Dermis microvascular lymphatic vessel endothelial cell (primary cell): Measurements from ENCODE around the gene KCNN3. TPM values are rescaled to one million over a fixed set of nuclear protein-coding genes. Genes with fewer than 3 reads are reported as not detected.

Experiments used
- DNase-seq, 2 donors: peaks; one replicate each; pipeline versions ENCODE4 v3.0.0 to v3.0.0-alpha.2; 2010; ENCODE audit warnings: low read depth in 2 of 2
- total RNA-seq: library from RNA; depleted of rRNA; stranded (reverse); fragments of >200 nt; gene quantifications from 2 replicates; pipeline ENCODE4 v1.2.1, GENCODE V29; 2014

Gene KCNN3
- total RNA-seq, 1 donor from 2014 or later = 1.0 TPM

DNA sequence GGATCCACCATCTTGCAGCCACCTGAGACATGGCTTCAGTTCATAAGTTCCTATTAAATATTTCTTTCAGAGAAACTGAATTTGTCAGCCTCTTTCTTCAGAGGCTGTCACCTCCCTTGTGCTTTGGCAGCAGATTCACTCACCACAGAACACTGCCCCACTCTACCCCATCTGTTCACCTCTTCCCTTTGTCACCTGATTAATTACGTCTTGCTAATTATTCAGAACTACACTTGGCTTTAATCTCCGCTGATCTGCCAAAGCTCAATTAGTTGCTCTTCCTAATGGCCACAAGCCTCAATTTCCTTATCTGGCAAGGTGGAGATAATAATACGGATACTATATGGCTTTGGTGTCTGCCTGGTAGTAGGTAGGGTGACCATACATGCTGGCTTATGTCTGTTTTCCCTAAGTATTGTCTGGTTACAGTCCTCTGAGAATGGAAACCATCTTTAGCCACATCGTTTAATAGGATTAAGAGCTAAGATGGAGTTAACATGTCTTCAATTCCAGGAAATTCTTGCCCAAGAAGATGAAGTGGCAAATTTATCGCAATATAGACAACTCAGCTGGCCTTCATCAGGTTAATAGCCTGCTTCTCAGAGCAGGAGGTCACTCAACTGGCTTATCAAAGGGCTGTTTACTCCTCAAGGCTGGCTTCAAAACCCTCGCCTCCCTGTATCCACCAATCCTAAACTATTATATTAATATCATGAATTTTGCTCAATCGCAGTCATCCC, 203.9 kb downstream of the KCNN3 start:
- no peak for DNase-seq

DNA sequence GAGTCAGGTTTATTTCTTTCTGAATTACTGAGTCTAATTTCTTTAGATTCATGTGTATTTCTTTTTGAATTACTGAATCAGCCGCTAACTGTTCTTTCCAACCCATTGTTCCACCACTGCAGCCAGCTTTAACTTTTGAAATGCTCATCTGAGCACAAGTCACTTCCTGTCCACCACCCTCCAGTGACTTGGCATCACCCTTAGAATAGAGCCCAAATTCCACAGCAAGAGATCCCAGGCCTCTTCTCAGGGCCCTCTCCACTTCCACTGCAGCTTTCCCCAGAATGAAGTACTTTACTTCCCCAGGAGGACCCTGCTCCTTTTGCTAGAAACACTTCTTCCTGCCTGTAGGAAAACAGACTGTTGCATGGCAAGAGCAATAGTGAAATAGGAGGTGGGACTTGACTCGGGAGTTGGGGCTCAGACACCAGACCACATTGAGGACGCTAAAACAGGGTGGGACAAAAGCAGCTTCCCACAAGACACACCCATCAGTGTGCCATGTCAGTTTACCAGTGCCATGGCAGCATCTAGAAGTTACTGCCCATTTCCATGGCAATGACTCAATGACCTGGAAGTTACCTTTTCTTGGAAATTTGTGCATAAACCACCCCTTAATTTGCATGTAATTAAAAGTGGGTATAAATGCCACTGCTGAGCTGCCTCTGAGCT, 205.6 kb downstream of the KCNN3 start:
- no peak for DNase-seq

DNA sequence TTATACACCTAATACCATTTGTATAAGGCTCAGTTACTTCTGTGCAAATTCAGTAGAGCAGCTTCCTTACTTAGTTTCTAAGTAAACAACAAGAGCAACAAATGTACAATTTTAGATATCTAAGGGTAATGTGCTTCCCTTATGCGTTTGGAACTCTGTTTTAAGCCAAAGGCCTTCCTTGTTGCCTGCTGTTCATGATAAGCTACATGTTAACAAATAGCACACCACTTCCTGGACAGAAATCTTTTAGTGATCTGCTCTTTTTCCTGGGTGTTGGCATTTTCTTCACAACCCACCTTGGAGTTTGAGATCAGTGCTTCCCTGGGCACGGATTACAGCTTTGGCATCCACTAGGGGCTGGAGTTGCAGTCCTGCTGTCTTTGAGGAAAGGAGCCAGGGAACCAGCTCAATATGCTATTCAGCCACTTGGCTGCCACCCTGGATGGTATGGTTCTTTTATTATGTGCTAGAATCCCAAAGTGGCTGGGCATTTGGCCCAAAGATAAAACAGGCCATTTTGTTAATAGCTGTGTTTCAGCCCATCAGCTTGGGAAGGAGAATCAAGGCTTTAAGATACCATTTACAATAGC, 206.5 kb downstream of the KCNN3 start:
- DNase-seq = no peak

DNA sequence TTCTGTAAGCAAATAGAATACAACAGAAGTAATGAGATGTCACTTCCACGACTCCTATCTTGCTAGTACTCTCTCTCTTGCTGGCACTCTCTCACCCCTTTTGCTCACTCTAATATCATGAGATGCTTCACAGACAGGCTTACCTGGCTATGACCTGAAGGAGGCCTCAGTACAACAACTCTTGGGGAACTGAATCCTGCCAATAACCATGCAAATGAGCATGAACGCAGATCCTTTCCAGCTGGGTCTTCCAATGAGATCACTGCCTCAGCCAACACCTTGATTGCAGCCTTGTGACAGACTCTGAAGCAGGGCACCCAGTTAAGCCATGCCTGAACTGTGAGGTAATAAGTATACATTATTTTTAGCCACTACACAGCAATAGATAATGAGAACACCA, 209.0 kb downstream of the KCNN3 start:
- no peak for DNase-seq

DNA sequence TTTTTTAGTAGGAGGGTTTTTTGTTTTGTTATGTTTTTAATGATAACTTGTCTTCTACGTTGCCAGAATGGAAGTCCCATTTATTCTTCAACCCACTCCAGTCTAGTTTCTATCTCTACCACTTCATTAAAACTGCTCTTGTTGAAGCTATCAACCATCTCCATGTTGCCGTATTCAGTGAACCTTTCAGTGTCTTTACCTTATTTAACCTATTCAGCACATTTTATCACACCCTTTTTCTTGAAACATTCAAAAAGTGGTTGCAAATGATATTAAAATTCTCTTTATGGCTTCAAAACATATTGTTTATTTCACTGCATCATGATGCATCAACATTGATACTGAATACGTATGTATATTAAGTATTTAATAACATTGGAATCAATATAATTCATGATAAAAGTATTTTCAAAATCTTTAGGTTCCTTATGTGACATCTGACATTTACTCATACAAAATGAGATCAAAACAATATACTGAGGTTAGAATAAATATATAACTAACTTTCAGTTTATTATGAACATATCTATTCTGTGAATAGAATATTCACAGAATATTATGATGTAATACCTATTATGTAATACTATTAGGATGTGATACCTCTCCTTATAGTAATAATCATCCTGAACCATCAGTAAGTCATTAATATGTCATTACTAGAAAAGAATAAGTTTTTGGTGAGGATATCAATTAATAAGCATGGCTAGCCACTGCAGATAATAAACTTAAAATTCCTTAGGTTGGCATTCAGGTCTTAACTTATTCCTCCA, 210.1 kb downstream of the KCNN3 start:
- DNase-seq = no peak

DNA sequence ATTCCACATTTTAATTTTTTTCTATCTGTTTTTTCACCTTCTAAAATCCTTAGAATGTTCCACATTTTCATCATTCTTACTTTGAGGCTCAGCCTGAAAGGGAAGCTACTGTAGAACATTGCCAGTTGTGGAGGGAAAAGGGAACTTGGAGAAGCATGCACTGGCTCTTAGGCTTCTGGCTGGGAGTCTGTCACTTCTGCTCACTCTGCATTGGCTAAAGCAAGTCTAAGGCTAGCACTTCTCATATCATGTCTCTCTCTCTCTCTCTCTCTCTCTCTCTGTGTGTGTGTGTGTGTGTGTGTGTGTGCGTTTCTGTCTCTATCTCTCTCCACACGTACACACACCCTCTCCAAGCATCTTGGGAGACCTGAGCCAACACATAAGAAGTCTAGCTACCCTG, 212.5 kb downstream of the KCNN3 start:
- DNase-seq = no peak

DNA sequence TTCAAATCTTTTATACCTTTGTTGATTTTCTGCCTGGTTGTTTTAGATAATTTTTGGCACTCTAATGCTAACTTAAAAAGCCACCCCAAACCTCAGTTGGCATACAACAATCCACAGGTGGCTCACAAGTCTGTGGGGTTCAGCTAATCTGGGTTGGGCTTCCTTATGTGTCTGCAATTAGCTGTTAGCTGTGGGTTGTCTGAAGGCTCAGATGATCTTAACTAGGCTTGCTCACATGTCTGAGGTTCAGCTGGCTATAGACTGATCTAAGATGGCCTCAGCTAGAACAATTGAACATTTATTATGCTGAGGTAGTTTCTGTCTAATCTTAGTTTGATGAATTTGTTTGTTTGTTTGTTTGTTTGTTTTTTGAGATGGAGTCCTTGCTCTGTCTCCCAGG, 217.2 kb downstream of the KCNN3 start:
- no peak for DNase-seq

Other genes with a start within 250 kb of the KCNN3 start
- gene PMVK, start 66.4 kb upstream of the KCNN3 start, total RNA-seq = 8.6 and 12.0 TPM in 2 replicates
- 83.6 and 101 TPM in 2 replicates for gene PBXIP1, start 85.8 kb upstream of the KCNN3 start, total RNA-seq
- gene PYGO2, start 91.5 kb upstream of the KCNN3 start, total RNA-seq = 6.6 and 12.6 TPM in 2 replicates
- gene SHC1, start 100.5 kb upstream of the KCNN3 start, total RNA-seq = 217 and 297 TPM in 2 replicates
- gene CKS1B, start 104.4 kb upstream of the KCNN3 start, total RNA-seq = 63.2 and 73.7 TPM in 2 replicates
- gene FLAD1, start 113.1 kb upstream of the KCNN3 start, total RNA-seq = 17.1 and 21.5 TPM in 2 replicates
- 0.13 and 0.38 TPM in 2 replicates for gene LENEP, start 123.3 kb upstream of the KCNN3 start, total RNA-seq
- 6.3 and 10.6 TPM in 2 replicates for gene ZBTB7B, start 132.5 kb upstream of the KCNN3 start, total RNA-seq
- under 0.01 and 0.13 TPM in 2 replicates for gene DCST2, start 163.5 kb upstream of the KCNN3 start, total RNA-seq
- gene DCST1, start 163.5 kb upstream of the KCNN3 start, total RNA-seq = not detected in 2 replicates
- gene ADAM15, start 181.0 kb upstream of the KCNN3 start, total RNA-seq = 176 and 178 TPM in 2 replicates
- 12.2 and 17.4 TPM in 2 replicates for gene EFNA4, start 193.5 kb upstream of the KCNN3 start, total RNA-seq
- 1.3 and 1.6 TPM in 2 replicates for gene EFNA3, start 208.6 kb upstream of the KCNN3 start, total RNA-seq